OCI-LY1 (cell line): ENCODE results near the gene IPO4.

Experiments
- EZH2 ChIP-seq: fragments of 200-600 bp; sonication (generic), shearing (Covaris generic); IDR thresholded peaks from 2 replicates; pipeline ENCODE4 v1.8.0; 2017; ENCODE audit warnings: borderline replicate concordance, mixed run types, mild to moderate bottlenecking, antibody characterized with exemption, low read length, moderate library complexity, mixed read lengths
- TF ChIP-seq, protein P1 (sequence below): fragments of 200-600 bp; sonication (generic), shearing (Covaris generic); IDR thresholded peaks from 2 replicates; pipeline ENCODE4 v1.5.1; 2017; ENCODE audit warnings: mild to moderate bottlenecking, antibody characterized with exemption, low read length, moderate library complexity, mixed read lengths

DNA sequence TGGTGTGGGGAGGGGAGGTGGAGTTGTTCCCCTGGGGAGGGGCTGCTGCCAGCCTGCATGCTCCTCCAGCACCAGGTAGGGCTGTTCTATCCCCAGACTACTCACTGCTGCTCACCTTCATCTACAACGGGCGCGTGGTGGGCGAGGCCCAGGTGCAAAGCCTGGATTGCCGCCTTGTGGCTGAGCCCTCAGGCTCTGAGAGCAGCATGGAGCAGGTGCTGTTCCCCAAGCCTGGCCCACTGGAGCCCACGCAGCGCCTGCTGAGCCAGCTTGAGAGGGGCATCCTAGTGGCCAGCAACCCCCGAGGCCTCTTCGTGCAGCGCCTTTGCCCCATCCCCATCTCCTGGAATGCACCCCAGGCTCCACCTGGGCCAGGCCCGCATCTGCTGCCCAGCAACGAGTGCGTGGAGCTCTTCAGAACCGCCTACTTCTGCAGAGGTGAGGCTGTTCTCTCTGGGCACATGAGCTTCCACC lies 24.1 kb downstream of the IPO4 start:
- TF ChIP-seq, protein P1, sequence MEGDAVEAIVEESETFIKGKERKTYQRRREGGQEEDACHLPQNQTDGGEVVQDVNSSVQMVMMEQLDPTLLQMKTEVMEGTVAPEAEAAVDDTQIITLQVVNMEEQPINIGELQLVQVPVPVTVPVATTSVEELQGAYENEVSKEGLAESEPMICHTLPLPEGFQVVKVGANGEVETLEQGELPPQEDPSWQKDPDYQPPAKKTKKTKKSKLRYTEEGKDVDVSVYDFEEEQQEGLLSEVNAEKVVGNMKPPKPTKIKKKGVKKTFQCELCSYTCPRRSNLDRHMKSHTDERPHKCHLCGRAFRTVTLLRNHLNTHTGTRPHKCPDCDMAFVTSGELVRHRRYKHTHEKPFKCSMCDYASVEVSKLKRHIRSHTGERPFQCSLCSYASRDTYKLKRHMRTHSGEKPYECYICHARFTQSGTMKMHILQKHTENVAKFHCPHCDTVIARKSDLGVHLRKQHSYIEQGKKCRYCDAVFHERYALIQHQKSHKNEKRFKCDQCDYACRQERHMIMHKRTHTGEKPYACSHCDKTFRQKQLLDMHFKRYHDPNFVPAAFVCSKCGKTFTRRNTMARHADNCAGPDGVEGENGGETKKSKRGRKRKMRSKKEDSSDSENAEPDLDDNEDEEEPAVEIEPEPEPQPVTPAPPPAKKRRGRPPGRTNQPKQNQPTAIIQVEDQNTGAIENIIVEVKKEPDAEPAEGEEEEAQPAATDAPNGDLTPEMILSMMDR: no peak
- TF ChIP-seq EZH2: no peak
